NB4 (cell line): Measurements from ENCODE around the gene HOXA13.

ENCODE experiments used
- POLR2A ChIP-seq: IDR thresholded peaks from 2 replicates; pipeline ENCODE4 v1.6.1; 2011; ENCODE audit warnings: mild to moderate bottlenecking; ENCODE audit not compliant: insufficient read length; ENCODE audit errors: extremely low read depth
- TF ChIP-seq, protein P1 (sequence below): IDR thresholded peaks from one replicate; pipeline ENCODE4 v1.5.1; 2012; ENCODE audit warnings: low read depth, low read length

DNA sequence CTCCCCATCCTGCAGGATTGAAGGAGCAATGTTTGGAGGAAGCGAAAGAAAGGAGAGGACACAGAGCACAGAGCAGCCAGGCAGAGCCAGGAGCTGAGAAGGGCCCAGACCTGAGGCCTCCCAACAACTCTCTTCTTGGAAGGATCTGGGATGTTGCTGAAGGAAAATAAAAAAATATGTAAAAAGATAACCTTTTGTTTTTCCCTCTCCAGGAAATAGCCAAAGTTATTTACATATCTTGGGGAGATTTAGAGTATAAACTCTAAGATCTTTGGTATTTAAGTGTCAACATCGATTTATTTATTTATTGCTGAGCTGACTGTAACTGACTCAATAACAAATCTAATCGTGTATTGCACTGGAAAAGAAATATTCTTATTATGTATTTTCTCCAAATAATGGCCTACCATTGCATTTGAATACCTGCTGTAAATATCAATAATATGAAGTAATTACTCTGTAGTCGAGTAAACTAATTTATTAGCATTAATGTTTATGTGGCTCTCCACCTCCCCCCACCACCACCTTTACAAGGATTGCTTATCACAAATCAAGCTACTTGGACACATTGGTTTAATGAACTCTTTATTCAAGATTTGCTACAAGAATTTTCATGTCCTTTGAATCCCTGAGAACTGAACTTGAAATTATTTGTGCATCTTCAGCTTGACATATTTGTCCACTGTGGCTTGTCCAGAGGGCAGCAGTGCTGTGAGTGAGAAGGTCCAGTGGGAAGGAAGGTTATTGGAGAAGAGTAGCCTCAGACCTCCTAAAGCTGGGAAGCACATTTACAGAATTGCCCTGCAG lies 13.0 kb downstream of the HOXA13 start:
- TF ChIP-seq, protein P1, sequence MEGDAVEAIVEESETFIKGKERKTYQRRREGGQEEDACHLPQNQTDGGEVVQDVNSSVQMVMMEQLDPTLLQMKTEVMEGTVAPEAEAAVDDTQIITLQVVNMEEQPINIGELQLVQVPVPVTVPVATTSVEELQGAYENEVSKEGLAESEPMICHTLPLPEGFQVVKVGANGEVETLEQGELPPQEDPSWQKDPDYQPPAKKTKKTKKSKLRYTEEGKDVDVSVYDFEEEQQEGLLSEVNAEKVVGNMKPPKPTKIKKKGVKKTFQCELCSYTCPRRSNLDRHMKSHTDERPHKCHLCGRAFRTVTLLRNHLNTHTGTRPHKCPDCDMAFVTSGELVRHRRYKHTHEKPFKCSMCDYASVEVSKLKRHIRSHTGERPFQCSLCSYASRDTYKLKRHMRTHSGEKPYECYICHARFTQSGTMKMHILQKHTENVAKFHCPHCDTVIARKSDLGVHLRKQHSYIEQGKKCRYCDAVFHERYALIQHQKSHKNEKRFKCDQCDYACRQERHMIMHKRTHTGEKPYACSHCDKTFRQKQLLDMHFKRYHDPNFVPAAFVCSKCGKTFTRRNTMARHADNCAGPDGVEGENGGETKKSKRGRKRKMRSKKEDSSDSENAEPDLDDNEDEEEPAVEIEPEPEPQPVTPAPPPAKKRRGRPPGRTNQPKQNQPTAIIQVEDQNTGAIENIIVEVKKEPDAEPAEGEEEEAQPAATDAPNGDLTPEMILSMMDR, result no peak
- no peak for TF ChIP-seq POLR2A
